Cortex of kidney (tissue), 1 donor: Measurements from ENCODE around the gene CFAP100.
A peak's percentile ranks its signal among the peaks of the same experiment; 100 is the strongest.

Experiments used
- DNase-seq: peaks from one replicate; lab custom pipeline; 2025; lab: John Stamatoyannopoulos, UW

Gene CFAP100

DNA sequence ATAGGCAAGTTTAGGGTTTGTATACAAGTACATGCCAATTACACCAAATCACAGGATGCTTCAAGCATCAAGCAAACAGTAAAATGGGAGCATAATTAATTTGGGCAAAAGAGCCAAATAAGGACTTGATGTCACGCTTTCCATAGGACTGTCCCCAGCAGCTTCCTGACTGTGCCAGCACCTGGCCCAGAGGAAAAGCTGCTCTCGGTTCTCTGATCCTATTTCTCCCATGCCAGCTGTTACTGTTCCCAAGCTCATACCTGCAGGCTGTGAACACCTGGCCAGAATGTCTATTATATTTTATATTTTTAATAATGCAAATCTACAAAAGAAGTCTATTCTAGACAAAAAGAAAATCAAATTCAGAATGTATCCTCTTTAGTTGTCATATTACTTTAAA, 68.8 kb downstream of the CFAP100 start:
- DNase-seq = no peak

GRCh38 chr3:126464093-126464492, 69.4 kb downstream of the CFAP100 start:
- no peak for DNase-seq

DNA sequence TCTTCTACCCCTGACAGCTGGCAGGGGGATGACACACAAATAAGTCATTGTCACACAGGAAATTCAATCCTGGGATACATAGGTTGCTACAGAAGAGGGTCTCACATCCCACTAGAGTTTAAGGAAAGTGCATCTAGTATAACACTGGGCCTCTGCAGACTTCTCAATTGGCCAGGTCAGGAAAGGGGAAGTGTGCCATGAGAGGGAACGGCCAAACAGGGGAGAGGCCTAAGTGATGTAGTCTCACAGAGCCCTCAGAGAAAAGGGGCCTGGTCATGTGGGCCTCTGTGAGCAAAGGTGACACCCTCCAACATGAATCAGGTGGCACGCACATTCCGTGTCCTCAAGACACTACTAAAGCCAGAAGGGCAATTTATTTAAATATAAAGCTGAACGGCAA, 69.8 kb downstream of the CFAP100 start:
- no peak for DNase-seq

DNA sequence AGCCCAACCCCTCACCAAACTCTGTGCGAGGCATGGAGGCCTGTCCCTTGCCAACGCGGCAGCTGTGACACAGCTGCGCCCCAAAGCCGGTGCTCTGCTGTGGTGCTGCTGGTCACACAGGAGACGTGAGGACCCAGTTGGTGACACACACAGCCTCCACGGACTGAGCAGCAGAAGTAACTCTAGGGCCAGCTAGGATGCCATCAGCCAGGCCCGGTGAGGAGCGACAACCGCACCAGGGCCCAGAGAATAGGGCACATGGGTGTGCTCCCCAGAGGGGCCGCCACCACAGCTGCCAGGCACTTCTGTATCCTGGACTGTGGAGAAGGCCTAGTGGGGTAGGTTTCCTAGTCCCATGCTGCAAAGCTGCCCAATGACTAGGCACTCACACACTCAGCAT, 70.3 kb downstream of the CFAP100 start:
- DNase-seq = no peak

DNA sequence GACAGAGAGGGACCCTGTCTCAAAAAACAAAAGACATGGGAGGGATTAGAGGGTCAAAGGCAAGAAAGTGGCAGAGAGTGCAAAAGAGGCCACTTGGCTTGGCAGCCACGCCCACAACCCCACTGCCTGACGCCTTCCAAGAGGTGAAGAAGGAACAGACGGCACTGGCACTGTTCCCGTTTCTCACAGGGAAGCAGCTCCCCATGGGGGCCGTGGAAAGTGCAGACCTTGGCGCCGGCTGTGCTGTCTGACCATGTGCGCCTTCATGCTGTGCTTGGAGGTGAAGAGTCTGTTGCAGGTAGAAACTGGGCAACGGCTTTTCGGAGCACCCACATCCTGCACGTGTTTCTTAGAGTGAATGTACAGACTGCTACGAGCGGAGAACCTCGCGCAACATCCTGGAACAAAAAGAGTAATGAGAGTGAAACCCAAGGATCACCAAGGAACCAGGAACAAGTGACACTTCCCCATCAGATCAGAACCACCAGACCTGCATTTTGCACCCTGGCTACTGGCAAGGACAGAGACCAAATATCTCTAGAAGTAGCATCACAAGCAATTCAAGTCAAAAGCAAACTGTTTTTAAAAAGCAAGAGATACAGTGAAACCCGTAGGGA, 71.3 kb downstream of the CFAP100 start:
- no peak for DNase-seq

DNA sequence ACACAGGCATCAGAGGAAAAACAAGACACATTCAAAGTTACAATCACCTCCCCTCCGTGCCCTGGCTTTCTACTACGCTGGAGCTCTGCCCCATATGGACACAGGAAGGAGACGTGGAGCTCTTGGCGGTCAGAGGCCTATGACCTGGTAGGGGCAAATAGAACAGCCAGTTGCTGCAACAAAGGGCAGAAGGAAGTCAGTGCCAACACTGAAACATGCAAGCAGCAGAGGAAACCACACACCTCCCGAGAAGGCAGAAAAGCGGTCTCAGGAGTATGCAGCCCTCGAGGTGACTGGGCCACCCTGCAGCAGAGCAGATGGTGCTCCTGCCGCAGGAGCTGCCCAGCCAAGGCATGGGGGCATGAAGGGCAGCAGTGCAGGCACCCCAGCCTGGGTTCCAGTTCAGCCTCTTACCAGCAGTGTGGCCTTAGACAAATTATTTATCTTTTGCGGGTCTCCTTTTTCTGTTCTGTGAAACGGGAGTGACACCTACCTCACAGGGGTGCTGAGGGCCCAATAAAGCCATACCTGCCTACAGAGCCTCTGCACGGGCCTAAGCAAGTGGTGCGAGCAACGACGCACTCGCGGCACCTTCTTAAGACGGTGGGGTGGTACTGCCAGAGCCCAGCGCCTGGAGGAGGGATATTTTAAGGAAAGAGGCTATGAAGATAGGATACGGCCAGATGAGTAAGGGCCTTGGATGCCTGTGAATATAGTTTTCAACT, 72.3 kb downstream of the CFAP100 start:
- no peak for DNase-seq

DNA sequence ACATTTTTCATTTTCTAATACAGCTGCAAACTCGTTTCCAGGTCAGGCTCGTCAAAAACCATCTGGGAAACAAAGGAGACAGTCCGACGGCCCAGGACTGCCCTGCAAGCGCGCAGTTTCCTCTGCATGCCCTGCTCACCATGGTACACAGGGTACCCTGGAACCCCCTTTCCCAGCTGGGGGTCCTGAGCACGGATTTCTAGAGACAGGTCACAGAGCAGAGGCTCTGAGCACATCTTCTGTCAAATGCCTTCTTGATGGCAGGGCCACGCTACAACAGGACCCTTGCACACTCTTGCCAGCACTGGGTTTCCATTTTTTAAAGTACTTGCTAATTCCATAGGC, 72.9 kb downstream of the CFAP100 start:
- DNase-seq = no peak

DNA sequence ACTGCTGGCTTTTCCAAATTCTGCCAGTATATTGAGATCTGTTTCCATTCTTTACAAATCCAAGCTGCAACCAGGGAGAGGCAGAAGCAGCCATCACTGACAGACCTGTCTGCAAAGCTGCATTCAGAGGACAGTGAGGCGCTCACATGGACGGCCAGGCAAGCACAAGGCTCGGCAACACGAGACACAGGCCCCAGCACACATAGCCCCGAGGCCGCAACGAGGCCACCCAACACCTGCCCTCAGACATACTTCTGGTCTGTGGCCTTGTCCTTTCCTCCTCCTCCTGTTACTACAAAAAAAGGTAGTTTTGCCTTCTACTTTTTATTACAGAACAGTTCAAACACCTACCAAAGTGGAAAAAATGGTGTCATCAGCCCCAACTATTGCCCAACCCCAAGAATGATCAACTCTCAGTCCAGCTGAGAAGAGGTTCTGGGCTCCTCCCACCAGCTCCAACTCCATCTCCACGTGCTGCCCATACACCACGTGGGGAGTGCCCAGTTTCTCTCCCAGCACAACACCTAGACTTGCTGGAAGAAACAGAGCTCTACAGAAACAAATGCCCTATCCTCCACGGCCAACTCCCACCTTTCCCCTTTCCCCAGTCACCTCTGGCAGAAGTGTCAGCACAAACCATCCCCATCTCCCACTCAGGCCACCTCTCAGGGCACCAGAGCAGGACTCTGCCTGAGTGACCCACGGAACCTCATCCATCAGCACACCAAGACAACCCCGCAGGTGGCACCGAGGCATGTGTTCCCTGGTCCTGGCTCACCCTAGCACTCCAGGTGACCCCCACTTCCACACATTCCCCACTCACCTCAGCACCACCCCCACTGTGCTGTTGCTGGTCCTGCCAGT, 73.6 kb downstream of the CFAP100 start:
- DNase-seq = no peak

DNA sequence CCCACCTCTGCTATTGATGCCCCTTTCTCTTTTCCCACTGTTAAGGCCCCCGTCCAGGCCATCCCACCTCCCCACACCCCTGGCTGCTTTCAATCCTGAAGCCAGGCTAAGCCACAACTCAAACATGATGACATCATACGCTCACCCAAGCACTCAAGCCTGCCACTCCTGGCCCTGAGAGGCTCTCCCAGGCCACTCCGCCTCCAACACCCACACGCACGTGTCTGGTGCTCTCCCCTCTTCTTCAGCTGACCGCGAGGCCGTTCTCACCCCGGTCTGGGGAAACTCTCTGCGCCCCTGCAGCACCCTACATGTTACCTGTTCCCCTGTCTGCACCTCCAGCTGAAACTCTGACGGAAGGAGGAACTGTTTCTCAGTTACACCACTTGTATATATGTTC, 74.8 kb downstream of the CFAP100 start:
- DNase-seq = no peak

- DNase-seq = no peak
These were observed 77.7 kb downstream of the CFAP100 start for GRCh38 chr3:126472277-126473006.

GRCh38 chr3:126473292-126474168, 78.8 kb downstream of the CFAP100 start:
- DNase-seq = no peak

- DNase-seq = no peak
These were observed 80.0 kb downstream of the CFAP100 start for GRCh38 chr3:126474498-126475412.

DNA sequence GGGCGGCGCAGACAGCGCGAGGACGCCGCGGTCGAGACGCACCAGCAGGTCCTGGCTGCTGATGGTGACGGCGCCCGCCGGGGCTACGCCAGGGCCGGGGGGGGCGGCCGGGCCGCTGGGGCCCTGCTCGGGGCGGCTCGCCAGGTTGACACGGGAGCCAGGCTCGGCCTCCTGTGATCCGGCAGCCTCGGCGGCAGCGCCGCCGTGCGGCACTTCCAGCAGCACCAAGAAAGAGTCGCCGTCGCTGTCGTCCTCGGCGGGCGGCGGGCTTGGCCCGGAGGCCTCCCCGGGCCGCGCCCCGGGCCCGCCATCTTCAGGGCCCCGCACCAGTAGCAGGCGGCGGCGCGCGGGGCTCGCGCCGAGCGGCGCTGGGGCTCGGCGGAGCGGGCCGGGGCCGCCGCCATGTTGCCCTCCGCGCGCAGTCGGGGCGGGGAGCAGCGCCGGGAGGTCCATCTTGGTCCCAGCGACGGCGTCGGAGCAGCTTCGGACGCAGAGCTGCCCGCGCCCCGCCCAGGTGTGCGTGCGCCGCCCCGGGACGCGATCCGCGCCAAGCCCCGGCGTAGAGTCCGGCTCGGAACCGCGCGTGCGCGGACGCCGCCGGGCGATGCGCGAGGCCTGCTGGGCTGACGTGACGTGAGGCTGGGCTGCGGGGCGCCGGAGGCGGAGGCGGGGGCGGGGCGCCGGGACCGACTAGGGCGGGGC, 80.9 kb downstream of the CFAP100 start, which contains the start of gene ZXDC:
TSS of gene ZXDC (minus strand) at position 479 of the 702 bp plus-strand sequence. CDS start at position 453, 26 bp downstream.
- peak; percentile 91 for DNase-seq

- no peak for DNase-seq
These were observed 81.7 kb downstream of the CFAP100 start for GRCh38 chr3:126476166-126477060.

DNA sequence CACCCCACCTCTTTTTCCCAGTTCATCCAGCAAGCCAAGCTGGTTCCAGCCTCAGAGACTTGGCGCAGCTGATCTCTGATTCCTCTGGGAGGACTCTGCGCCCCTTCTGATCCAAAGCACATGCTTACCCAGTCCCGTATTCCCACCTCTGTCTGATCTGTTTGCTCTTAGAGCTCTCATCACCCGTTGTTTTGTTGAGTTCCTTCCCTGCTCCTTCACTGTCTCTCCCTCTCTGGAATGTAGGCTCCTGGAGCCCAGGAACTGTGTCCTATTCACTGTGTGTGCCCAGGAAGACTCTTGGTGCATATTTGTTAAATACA, 82.3 kb downstream of the CFAP100 start:
- DNase-seq = no peak

- DNase-seq = no peak
These were observed 84.0 kb downstream of the CFAP100 start for GRCh38 chr3:126478581-126479310.

- no peak for DNase-seq
These were observed 84.9 kb downstream of the CFAP100 start for GRCh38 chr3:126479642-126480041.

DNA sequence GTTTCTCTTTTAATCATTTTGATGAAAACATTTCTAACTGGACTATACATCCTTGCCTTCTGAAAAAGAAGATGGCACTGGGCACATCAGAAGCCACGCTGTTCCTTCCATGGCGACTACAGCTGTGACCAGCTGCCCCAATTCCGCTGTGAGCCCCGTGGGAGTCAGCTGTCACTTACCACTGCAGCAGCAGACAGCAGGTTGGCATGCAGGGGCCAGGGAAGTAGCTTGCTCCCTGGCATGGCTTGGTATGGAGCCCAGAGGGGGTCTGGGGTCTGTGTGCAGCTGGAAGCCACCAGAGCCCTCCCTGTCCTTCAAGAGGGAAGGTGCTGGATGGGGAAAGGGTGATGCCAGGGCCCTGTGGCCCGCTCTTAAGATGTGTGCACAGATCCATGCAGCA, 85.5 kb downstream of the CFAP100 start:
- no peak for DNase-seq
